Lower lobe of right lung (tissue), 2 donors: ENCODE measurements around the gene INSC. TPM values are rescaled to one million over a fixed set of nuclear protein-coding genes. Genes with fewer than 3 reads are reported as not detected.

Experiments used
- ATAC-seq, 2 donors: fragments of 200-7000 bp; cut with Tn5 transposase; one replicate each; pipeline ENCODE4 v1.9.1; 2020 to 2022; ENCODE audit warnings: mild to moderate bottlenecking in 2 of 2, moderate library complexity in 2 of 2
- DNase-seq: peaks from one replicate; pipeline ENCODE4 v3.0.0-alpha.2; 2020
- H3K27ac ChIP-seq: fragments of 200-600 bp; one replicate; pipeline ENCODE4 v1.8.0; 2022
- H3K27me3 ChIP-seq: fragments of 200-600 bp; one replicate; pipeline ENCODE4 v1.8.0; 2022; ENCODE audit warnings: low read depth
- H3K36me3 ChIP-seq: fragments of 200-600 bp; one replicate; pipeline ENCODE4 v1.8.0; 2022; ENCODE audit warnings: mild to moderate bottlenecking
- H3K4me1 ChIP-seq: fragments of 200-600 bp; one replicate; pipeline ENCODE4 v1.8.0; 2022
- H3K4me3 ChIP-seq: fragments of 200-600 bp; one replicate; pipeline ENCODE4 v1.8.0; 2022; ENCODE audit warnings: mild to moderate bottlenecking
- H3K9me3 ChIP-seq: fragments of 200-600 bp; one replicate; pipeline ENCODE4 v1.8.0; 2022
- CTCF ChIP-seq: fragments of 200-600 bp; IDR thresholded peaks from one replicate; pipeline ENCODE4 v1.8.0; 2022; ENCODE audit warnings: antibody characterized with exemption, mild to moderate bottlenecking
- intact Hi-C: fragments of 100-400 bp; cut with DNase I; formaldehyde crosslinking; loops from one replicate; pipeline ENCODE4 v1.11.0; 2022
- total RNA-seq: library from RNA; stranded (reverse); fragmentation: NEBNext Ultra II Directional; extraction: Animal tissue kit (Norgen Biotek cat#: 25700); gene quantifications from one replicate; pipeline ENCODE4 v1.2.1, GENCODE V29; 2021
- donor health status: DM: no; HTN: yes; CAD: no; lungs with severe emphysema.

INSC gene
- total RNA-seq, 1 donor from 2014 or later = 1.1 TPM

- peaks cover 24% of the 10 kb centered on the region for H3K27me3 ChIP-seq
- DNase-seq (no peak), ATAC-seq (no peak)
- intact Hi-C loops = no loop called here
- H3K9me3 ChIP-seq = no peaks in the 10 kb centered on the region
- H3K27ac ChIP-seq = no peak overlapping the region
- TF ChIP-seq CTCF = no peak
- H3K4me3 ChIP-seq = no peak overlapping the region
- H3K4me1 ChIP-seq = no peaks in the 10 kb centered on the region
- no peaks in the 10 kb centered on the region for H3K36me3 ChIP-seq
Measured at GRCh38 chr11:15112131-15112541, 2.6 kb upstream of the INSC start.

- intact Hi-C loops = no loop called here
- Histone ChIP-seq H3K36me3 (no peaks in the 10 kb centered on the region), H3K4me3 (no peak overlapping the region), H3K9me3 (no peaks in the 10 kb centered on the region), H3K4me1 (no peaks in the 10 kb centered on the region), H3K27me3 (peaks cover 31% of the 10 kb centered on the region), H3K27ac (no peak overlapping the region)
- ATAC-seq = peak in 1 of 2 donors; percentile 59
- DNase-seq = no peak
- TF ChIP-seq CTCF = no peak
Measured at GRCh38 chr11:15113381-15113780, 1.3 kb upstream of the INSC start.

- TF ChIP-seq CTCF = no peak
- DNase-seq (no peak), ATAC-seq (no peak)
- Histone ChIP-seq H3K27ac (no peak overlapping the region), H3K9me3 (no peaks in the 10 kb centered on the region), H3K4me1 (no peaks in the 10 kb centered on the region), H3K4me3 (no peak overlapping the region), H3K27me3 (peaks cover 31% of the 10 kb centered on the region), H3K36me3 (no peaks in the 10 kb centered on the region)
- intact Hi-C loops = no loop called here
Measured at GRCh38 chr11:15115686-15116085, 963 bp downstream of the INSC start.

GRCh38 chr11:15117751-15118150 is 3.0 kb downstream of the INSC start:
- no peak for TF ChIP-seq CTCF
- Histone ChIP-seq H3K27ac (no peak overlapping the region), H3K4me1 (no peaks in the 10 kb centered on the region), H3K4me3 (no peak overlapping the region), H3K27me3 (peaks cover 31% of the 10 kb centered on the region), H3K36me3 (no peaks in the 10 kb centered on the region), H3K9me3 (no peaks in the 10 kb centered on the region)
- DNase-seq (no peak), ATAC-seq (no peak)
- intact Hi-C loops = no loop called here

- Histone ChIP-seq H3K4me1 (no peaks in the 10 kb centered on the region), H3K27me3 (peaks cover 31% of the 10 kb centered on the region), H3K4me3 (no peak overlapping the region), H3K9me3 (no peaks in the 10 kb centered on the region), H3K36me3 (no peaks in the 10 kb centered on the region), H3K27ac (no peak overlapping the region)
- DNase-seq (no peak), ATAC-seq (no peak)
- intact Hi-C loops = no loop called here
- TF ChIP-seq CTCF = no peak
Measured at GRCh38 chr11:15118431-15118830, 3.7 kb downstream of the INSC start.

GRCh38 chr11:15119352-15119751 is 4.6 kb downstream of the INSC start:
- no peak overlapping the region for H3K27ac ChIP-seq
- TF ChIP-seq CTCF = no peak
- no peak overlapping the region for H3K4me3 ChIP-seq
- H3K9me3 ChIP-seq = no peaks in the 10 kb centered on the region
- DNase-seq (no peak), ATAC-seq (no peak)
- H3K4me1 ChIP-seq = no peaks in the 10 kb centered on the region
- H3K36me3 ChIP-seq = no peaks in the 10 kb centered on the region
- intact Hi-C loops = no loop called here
- peaks cover 30% of the 10 kb centered on the region for H3K27me3 ChIP-seq
